DMS153 treated with DMSO at 0.1 percent for 48 hours (cell line): Measurements from ENCODE around the gene LBX2.

Source experiments
- DNase-seq: peaks from one replicate; lab custom pipeline; 2025; ENCODE audit not compliant: unreplicated experiment; lab: John Stamatoyannopoulos, UW

The LBX2 gene

GRCh38 chr2:74505448-74506246 is 6.2 kb upstream of the LBX2 start:
- DNase-seq, result no peak

GRCh38 chr2:74504591-74504990 is 5.2 kb upstream of the LBX2 start:
- no peak for DNase-seq

DNA sequence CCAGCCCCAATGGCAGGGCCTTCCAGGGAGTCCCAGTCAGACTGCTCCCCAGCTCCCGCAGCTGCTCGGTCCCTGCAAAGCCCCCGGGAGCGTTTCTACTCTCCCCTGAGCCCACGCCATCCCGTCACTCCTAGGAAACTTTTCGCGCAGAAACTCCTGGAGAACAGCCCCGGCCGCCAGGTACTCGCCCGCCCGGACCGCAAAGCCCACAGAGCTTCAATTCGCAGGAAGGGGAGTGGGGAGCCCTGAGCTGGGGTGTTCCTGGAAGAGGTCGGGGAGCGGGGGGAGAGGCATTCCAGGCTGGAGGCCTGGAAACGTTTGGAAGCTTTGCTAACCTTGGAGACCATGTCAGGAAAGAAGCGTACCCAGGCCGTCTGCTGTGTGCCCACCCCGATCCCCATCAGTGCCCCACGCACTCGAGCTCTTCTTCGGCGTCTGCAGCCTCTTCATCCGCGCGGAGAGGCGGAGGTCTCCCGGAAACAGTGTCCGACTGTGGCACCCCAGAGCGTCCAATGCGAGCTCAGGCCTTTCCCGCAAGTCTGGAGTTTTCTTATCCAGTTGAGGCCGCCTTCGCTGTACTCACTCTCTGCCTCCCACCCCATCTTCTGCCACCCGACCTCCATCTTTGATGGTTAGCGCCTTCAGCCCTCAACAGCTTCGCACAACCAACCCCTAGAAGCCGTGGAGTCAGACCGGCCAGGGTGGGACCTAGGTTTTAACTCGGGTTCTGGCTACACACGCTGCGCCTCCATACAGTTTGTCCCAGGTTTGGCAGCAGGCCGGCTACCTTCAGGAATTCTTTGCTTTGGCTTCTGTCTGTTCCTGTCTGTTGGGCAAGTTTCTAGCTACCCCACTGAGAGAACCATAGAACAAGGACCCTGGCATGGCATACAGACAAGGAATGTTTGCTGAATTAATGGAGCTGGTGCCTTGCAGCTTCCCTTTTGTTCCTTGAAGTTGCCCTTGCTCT is 4.4 kb upstream of the LBX2 start:
- DNase-seq, result no peak

DNA sequence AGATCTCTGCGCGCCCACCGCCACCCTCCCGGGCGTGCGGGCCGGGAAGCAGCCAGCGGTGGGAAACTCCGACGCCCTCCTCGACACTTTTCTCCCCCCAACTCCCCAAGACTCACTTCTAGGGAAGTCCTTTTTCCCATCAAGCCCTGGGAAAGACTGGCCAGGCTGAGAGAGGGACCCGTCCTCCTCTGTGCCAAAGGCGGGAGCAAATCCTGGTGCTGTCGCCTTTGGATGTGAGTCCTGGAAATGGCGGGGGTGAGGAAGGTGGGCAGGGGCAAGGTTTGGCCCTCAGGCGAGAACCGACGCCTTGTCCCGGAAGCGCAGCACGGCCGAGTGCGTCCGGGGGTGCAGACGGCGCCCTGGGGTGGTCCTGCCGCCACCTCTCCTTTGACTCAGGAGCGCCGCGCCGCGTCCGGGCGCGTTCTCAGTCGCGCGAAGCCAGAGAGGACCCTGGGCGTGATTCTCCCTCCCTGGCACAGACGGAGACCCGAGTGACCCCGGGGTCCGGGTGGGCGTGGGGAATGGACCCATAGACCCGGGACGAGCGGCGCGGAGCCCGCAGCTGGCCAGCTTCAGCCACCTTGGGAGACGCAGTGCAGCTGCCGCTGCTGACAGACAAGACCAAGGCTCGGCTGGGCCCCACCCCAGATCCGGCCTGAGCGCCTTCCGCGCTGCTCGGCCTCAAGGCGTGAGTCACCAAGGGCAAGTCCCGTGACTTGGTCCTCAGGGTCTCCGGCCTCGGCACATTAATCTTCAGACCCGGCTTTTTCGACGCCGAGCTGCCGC is 3.5 kb upstream of the LBX2 start:
- no peak for DNase-seq

DNA sequence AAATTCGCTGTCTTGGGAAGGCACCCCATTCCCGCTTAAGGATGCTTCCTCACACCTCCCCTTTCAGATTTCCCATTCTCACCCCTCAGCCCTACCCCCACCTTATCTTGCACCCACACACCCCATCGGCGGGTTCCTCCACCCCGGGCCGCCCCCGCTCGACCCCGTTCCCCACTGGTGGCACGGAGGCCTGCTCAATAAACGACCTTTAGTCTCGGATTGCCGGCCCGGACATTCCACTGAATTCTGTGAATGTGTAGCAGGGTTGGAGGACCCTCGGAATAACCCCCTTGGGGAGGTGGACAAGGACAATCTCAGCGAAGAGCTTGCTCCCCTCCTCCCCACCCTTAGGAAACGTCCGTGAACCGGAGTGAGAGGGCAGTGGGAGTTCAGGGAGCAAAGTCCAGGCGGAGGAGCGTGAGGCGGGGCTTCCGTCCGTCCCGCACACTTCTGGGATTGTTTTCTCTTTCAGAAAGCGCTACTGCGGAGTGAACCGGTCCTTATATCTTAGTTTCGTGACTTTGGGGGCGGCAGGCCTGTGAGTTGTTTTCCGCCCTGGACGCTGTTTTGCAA is 2.8 kb upstream of the LBX2 start:
- DNase-seq, result no peak

GRCh38 chr2:74501335-74502071 is 2.1 kb upstream of the LBX2 start:
- no peak for DNase-seq

DNA sequence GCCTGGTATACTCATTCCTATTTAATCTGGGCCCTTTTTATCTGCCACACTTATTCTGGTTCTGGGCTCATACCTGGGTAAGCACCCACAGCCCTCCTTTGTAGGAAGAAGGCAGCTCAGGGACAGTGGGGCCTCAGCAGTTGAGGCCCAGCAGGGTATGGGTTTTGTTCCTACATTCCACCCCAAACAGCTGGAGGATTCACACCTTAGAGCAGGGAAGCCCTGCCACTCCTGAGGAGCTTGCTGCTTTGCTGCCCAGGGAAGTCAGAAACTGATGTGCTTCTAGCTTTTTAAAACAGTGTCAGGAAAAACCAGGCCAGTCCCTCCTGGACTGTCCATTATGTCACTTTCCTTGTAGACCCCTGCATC is 1.2 kb upstream of the LBX2 start:
- no peak for DNase-seq

DNA sequence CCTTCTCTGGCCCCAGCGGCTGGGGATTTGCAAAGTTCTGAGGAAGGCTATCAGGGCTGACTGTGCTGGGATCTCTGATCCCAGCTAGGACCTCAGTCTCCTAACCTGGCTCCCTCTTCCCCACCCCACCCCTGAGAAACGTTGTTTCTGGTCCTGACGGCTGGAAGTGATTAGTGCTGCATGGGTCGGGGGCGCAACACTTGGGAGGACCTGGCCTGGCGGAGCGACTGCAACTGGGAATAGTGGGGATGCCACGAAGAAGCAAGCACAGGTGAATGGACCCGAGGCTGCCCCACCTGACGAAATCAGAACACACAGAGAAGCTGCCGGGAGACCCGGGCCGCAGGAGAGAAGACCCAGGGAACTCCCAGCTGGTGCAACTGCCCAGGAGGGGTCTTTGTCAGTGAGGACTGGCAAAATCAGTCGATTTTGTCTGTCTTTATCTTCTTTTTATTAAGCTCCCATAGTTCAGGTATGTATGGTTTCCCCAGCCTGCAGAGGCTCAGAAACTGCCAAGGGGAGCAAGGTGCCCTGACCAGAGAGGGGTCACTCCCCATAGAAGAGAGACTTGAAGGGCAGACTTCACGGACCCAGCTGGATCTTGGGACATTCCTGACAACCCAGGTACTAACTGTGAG is 656 bp upstream of the LBX2 start:
- no peak for DNase-seq

- DNase-seq, result no peak
Observed at GRCh38 chr2:74498500-74499266, 720 bp downstream of the LBX2 start.

DNA sequence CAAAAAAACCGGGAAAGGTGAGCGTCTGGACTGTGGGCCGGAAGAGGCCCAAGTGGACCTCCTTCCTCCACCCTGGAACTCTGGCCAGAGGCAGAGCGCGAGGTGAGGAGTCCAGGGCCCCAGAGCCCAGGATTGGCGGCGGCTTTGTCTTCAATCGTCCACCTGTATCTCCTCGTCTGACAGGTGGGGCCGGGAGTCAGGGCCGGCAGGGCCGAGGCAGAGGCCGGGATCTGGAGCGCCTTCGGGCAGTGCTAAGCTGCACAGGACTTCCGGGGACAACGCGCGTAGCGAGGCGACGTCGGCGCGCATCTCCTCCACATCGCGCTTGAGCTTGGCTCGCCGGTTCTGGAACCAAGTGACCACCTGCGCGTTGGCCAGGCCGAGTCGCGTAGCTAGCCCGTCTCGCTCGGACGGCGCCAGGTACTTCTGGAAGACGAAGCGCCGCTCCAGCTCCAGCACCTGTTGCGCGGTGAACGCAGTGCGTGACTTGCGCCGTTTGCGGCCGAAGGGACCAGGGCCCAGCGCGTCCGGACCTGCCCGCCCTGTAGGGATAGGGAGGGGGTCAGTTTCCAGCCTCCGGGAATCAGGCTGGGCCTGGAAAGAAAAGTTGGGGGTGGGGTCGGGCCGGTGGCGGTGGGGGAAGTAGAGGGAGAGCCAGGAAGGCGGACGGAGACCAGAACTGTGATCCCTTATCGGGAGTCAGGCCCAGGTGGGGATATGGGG is 1.5 kb downstream of the LBX2 start:
- DNase-seq, result peak; percentile 41

DNA sequence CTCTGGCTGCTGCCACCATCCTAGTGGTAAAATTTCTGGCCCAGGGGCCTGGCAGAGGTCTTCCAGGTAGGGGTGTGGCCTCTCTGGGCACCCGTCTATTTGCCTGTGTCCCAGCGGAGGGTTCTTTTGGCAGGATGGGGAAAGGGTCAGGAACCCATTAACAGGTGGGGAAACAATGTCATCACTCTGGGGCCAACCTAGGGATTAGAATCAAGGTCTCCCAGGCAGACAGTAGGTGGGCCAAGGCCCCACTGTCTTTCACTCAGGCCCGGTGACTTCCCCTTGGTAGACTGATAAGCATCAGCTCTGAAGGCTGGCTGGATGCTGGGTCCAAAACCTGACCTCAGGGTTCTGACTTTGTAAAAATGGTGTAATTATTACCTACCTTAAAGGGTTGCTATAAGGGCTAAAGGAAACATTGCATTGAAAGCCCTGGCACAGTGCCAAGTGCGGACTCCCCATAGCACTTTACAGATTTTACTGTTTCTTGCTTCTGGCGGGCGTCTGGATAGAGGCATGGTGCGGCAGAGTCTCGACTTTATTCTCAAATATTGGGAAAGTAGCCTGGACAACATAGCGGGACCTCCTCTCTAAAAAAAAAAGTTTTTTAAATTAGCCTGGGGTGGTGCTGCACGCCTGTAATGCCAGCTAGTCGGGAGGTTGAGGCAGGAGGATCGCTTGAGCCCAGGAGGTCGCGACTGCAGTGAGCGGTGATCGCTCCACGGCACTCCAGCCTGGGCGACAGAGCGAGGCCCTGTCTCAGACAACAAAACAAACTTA is 2.2 kb downstream of the LBX2 start:
- DNase-seq, result no peak

GRCh38 chr2:74495440-74495839 is 4.0 kb downstream of the LBX2 start:
- DNase-seq, result no peak

DNA sequence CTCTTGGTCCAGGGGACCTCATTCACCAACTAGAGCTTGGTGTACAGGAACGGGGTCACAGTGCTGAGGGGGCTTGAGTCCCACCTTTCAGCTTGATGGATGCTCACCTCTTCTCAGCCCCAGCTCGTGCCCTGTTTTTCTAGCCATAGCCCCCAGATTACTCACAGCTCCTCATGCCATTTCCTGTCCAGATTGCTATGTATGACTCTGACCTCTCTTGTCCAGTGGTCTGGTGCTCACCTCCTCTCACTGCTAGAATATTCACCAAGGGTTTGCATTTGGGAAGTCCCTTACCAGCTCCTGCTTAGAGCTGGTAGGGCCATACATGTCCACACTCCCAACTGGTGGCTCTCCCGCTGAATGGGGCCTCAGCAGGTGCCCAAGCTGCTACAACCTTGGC is 5.9 kb downstream of the LBX2 start:
- DNase-seq, result no peak

- no peak for DNase-seq
Observed at GRCh38 chr2:74491648-74492544, 7.5 kb downstream of the LBX2 start.

DNA sequence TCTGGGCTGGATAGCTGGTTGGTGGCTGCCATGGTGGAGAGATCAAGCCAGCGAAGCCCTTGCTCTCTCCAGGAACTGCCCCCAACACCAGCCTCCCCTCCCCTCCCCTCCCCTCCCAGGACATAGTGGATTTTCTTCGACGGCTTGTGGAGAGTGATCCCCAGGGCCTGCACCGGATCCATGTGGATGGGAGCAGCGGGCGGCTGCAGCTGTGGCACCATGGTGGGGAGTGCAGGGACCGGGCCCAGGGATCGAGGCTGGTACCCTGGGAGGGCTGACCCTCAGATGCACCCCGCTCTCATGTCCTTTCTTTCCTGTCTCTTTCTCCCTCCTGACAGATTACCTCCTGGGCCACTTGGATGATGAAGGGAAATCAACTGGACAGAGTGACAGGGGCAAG is 9.5 kb downstream of the LBX2 start:
- no peak for DNase-seq

- no peak for DNase-seq
Observed at GRCh38 chr2:74488643-74489481, 10.5 kb downstream of the LBX2 start.
